Dermis microvascular lymphatic vessel endothelial cell (primary cell): ENCODE results near the gene PSD2. TPM values are rescaled to one million over a fixed set of nuclear protein-coding genes. Genes with fewer than 3 reads are reported as not detected.

Experiments
- DNase-seq, 2 donors: peaks; one replicate each; pipeline versions ENCODE4 v3.0.0 to v3.0.0-alpha.2; 2010; ENCODE audit warnings: low read depth in 2 of 2
- total RNA-seq: library from RNA; depleted of rRNA; stranded (reverse); fragments of >200 nt; gene quantifications from 2 replicates; pipeline ENCODE4 v1.2.1, GENCODE V29; 2014

The PSD2 gene
- total RNA-seq, 1 donor from 2014 or later = not detected

- no peak for DNase-seq
Measured at GRCh38 chr5:139872851-139873794, 77.5 kb downstream of the PSD2 start.

GRCh38 chr5:139875957-139876356, 80.3 kb downstream of the PSD2 start:
- DNase-seq = no peak

DNA sequence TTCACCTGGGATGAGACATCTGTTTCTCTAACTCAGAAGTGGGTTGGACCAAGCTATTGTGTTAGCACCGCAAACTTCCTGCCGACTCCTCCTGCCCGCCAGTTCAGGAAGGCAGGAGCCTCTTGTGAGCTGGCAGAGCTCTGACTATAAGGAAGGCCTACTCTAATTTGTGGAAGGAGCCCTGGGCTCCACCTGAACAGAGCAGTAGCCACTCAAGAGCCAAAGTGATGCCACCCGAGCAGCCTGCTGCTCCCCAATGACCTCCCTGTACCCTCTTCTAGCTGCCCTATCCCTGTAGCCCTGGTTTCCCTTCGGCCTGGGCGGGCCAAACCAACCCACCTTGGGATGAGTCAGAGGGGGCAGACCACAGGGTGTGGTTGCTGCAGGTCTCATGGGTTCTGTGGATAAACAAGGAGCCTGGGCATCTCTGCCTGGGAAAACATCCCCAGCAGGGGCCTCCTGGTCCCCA, 81.6 kb downstream of the PSD2 start:
- peak in 1 of 2 donors; percentile 23 for DNase-seq

GRCh38 chr5:139878093-139878492, 82.5 kb downstream of the PSD2 start:
- DNase-seq = no peak

DNA sequence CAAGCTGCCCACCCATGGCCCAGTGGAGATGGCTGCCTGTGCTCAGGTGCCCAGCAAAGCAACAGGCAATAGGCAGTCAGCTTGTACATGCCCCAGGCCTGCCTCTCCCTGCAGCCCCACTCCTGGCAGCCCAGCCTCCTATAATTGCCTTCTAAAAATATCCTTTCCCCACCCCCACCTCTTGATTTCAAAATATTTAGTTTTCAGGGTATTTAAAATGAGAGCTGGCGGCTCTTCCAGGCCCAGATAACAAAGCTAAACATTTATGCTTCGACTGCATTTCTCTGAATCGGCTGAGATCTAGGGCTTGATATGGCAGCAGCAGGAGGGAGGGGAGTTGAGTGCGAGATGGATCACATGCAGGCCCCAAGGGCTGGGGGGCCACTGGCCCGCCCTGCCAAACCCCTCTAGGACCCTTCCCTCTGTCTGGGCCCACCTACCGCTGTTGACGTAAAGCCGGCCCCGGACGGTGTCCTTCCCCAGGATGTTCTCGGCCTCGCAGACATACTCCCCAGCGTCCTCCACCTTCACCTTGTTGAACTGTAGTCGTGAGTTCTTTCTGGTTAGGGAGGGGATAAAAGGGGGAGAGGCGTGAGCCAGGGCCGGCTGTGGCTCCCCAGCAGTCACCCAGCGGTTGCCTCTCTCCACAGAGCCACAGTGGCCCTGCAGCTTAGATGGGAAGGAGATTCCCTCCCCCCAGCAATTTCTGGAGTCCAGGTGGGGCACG, 85.0 kb downstream of the PSD2 start:
- DNase-seq = no peak

DNA sequence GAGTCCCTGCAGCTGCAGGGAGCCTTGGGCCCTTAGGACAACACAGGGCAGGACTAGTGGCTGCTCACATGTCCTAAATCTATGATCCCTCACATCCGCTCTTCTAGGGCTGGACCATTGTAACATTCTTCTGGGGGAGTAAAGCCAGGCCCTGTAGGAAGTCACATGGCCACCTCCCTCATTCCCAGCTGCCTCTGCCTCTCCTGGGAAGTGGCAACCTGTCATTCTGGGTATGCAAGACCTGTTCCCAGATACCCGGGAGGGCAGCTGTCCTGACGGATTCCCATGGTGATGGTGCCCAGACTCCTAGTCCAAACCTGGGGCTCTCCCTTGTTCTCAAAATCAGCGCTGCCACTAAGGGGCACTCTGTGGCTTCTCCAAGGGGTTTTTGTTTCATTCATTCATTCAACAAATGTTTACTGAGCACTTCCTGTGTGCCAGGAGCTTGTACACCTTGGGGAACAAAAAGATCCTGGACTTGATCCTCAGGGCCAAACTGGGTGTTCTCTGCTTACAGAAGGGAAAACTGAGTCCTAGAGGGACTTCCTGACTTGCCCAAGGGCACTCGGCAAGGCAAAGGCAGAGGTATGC, 85.6 kb downstream of the PSD2 start:
- DNase-seq = no peak

DNA sequence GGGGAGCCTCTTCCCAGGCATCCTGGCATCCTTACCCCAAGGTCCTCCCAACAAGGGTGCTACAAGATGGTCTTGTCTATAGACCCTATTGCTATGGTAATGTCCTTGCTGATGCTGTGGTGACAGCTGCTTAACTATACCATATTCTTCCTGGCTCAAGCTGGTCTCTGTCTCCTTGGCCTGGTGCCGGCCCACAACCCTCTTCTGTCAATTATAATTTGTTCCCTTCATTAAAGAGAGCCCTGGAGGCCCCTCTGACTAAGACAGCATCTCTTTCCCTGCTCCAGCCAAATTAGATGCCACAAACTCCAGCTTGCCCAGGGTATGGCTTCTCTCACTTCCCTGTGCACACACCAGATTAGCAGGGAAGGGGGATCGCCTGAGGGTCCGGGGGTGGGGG, 86.7 kb downstream of the PSD2 start:
- no peak for DNase-seq

DNA sequence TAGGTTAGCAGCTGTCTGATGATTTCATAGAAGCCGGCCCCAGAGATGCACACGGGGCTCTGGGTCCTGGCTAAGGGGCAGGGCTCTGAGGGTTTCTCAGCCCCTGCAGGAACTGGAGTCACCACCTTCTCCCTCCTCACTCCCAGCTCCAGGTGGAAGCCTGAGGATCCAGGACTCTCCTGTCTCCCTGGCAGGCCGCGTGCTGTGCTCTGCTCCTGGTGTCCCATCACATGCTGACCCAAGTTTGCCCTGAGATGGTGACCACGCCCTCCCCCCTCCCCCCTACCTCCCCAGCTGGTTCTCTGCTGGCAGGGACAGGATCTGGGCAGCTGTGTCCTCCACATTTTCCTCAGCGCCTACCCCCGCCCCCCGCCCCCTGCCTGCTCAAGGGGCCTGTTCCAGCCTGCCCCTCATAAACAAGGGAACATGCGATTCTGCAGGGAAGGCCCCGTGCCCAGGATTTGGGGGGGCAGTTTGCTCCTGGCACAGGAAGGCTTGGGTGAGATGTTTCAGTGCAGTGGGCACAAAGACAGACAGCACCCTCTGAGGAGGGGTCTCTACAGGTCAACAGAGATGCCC, 87.4 kb downstream of the PSD2 start:
- no peak for DNase-seq

DNA sequence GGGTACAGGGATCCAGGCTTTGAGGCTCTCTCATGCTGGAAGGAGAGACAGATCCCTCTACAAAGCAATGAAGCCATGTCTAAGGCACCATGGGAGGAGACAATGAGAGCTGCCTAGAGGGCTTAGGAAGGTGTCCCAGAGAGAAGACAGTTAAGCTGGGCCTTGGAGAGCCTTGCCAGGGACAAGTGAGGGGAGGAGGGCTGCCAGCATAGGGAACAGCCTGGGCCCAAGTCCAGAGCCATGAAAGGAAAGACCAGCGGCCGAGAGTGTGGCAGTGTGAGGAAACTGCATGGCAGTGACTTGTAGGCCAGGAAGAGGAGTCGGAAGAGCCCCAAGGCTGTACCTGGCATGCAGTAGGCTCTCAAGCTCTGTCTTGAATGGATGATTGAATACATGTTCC, 88.5 kb downstream of the PSD2 start:
- no peak for DNase-seq

DNA sequence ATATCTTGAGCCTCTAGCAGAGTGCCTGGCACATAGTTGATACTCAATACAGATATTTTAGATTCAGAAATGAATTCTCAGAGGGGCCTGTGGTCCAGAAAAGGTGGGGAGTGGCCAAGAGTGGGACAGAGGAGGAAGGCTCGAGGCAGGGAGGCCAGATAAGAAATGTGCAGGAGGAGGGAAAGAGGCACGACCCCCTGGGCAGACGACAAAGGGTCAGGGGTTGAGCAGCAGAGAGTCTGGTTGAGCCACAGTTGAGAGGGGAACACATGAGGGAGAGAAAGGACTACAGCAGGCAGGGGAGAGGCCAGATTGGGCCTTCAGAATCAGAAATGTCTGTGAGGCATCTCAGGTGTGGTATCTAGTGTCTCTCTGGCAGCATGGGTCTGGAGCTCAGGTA, 89.1 kb downstream of the PSD2 start:
- DNase-seq = no peak

DNA sequence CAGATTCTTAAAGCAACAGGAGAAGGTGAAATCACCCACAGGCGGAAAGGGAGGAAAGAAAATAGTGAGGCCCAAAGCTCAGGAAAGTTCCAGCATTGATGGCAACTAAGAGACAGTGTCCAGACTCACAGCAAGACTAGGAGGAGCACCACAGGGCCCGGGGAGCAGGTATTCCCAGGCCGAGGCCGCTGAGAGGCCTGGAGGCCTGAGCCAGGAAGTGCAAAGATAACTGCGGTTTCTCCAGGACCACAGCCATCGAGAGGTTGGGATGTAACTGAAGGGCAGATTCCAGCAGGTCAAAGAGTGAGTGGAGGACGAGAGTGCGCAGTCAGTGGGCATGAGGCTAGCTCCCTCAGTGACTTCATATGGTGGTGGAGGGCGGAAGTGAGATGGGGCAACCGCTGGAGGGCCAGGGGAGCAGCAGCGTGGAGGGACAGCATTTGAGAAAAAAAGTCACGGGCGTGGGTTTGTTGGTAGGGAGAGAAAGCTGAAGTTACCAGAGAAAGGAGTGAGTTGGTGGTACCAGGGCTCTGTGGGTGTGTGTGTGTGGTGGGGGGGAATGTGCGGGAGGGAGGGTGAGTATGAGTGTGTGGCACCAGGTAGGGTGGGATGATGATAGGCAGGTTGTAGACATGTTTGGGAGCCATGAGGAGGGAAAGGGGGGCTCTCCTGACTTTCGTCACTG, 89.7 kb downstream of the PSD2 start:
- DNase-seq = no peak

GRCh38 chr5:139885857-139886208, 90.2 kb downstream of the PSD2 start:
- no peak for DNase-seq

GRCh38 chr5:139886213-139886612, 90.6 kb downstream of the PSD2 start:
- no peak for DNase-seq

GRCh38 chr5:139888370-139888769, 92.8 kb downstream of the PSD2 start:
- DNase-seq = no peak

GRCh38 chr5:139889410-139889809, 93.8 kb downstream of the PSD2 start:
- DNase-seq = no peak

DNA sequence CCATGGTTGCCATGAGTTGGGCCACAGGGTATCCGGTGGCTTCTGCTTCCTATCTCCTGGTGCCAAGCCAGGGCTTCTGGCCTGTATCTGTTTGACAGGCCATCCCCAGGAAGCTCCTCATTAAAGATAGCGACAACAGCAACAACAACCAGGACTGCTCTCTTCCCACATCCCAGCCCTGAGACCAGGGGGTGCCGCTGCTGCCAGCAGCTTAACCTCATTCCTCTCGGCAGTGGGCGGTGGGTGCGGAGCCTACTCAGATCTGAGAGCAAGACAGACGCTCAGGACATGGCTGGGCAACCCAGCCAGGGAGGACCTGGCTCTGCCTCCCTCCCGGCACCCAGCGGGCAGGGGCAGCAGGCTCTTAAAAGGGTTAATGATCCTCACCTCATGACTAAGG, 98.3 kb downstream of the PSD2 start:
- DNase-seq = no peak

Other genes with a start within 250 kb of the PSD2 start
- gene UBE2D2, start 234.5 kb upstream of the PSD2 start, total RNA-seq = 53.4 and 53.9 TPM in 2 replicates
- gene CXXC5, start 147.5 kb upstream of the PSD2 start, total RNA-seq = 41.1 and 71.3 TPM in 2 replicates
- 0.51 and 0.77 TPM in 2 replicates for gene NRG2, start 247.5 kb downstream of the PSD2 start, total RNA-seq